A549 (cell line): ENCODE data around the gene ARVCF.

Experiments used
- TF ChIP-seq, protein P1 (sequence below): fragments of 200-600 bp; sonication (generic); IDR thresholded peaks from 2 replicates; pipeline ENCODE4 v1.6.1; 2016; ENCODE audit warnings: antibody characterized with exemption, mild to moderate bottlenecking, moderate library complexity
- TF ChIP-seq, protein P2 (sequence below): fragments of >200 bp; sonication (Bioruptor Twin); formaldehyde crosslinking; IDR thresholded peaks from 3 replicates; pipeline ENCODE4 v1.5.1; 2016

DNA sequence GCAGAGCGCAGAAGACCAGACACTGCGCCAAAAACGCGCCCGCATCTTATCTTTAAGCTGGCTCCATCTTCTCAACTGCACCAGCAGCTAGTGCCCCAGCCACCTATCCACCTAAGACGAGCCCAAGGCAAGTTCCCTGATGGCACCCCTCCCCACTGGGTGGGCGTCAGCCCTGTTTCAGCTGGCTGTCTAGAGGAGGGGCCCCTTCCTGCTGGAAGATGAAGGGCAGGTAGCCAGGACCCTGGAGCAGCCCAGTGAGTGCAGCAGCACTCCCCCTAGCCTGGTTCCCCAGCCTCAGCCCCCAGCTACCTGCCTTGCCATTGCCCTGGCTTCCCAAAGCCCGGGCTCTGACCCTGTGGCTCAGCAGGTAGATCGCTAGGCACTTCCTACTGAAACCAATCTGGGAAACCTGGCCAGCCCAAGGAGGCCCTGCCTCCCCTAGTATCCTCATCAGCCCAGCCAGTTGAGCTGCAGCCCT lies 28.3 kb downstream of the ARVCF start:
- TF ChIP-seq, protein P1, sequence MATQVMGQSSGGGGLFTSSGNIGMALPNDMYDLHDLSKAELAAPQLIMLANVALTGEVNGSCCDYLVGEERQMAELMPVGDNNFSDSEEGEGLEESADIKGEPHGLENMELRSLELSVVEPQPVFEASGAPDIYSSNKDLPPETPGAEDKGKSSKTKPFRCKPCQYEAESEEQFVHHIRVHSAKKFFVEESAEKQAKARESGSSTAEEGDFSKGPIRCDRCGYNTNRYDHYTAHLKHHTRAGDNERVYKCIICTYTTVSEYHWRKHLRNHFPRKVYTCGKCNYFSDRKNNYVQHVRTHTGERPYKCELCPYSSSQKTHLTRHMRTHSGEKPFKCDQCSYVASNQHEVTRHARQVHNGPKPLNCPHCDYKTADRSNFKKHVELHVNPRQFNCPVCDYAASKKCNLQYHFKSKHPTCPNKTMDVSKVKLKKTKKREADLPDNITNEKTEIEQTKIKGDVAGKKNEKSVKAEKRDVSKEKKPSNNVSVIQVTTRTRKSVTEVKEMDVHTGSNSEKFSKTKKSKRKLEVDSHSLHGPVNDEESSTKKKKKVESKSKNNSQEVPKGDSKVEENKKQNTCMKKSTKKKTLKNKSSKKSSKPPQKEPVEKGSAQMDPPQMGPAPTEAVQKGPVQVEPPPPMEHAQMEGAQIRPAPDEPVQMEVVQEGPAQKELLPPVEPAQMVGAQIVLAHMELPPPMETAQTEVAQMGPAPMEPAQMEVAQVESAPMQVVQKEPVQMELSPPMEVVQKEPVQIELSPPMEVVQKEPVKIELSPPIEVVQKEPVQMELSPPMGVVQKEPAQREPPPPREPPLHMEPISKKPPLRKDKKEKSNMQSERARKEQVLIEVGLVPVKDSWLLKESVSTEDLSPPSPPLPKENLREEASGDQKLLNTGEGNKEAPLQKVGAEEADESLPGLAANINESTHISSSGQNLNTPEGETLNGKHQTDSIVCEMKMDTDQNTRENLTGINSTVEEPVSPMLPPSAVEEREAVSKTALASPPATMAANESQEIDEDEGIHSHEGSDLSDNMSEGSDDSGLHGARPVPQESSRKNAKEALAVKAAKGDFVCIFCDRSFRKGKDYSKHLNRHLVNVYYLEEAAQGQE = no peak
- TF ChIP-seq, protein P2, sequence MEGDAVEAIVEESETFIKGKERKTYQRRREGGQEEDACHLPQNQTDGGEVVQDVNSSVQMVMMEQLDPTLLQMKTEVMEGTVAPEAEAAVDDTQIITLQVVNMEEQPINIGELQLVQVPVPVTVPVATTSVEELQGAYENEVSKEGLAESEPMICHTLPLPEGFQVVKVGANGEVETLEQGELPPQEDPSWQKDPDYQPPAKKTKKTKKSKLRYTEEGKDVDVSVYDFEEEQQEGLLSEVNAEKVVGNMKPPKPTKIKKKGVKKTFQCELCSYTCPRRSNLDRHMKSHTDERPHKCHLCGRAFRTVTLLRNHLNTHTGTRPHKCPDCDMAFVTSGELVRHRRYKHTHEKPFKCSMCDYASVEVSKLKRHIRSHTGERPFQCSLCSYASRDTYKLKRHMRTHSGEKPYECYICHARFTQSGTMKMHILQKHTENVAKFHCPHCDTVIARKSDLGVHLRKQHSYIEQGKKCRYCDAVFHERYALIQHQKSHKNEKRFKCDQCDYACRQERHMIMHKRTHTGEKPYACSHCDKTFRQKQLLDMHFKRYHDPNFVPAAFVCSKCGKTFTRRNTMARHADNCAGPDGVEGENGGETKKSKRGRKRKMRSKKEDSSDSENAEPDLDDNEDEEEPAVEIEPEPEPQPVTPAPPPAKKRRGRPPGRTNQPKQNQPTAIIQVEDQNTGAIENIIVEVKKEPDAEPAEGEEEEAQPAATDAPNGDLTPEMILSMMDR = no peak
